BLaER1 treated with 17β-estradiol and CSF1 and Interleukin-3, amounts not matched to agents 10 nM and 100 nM (cell line): ENCODE results near the gene ACOX2.

Source experiments
- H3K27ac ChIP-seq, 11 experiments: shearing (Covaris generic); formaldehyde crosslinking; 2 replicates each; pipeline ENCODE4 v1.8.1; 2022
- H3K27me3 ChIP-seq, 11 experiments: shearing (Covaris generic); formaldehyde crosslinking; 2 replicates each; pipeline ENCODE4 v1.8.1; 2022
- H3K36me3 ChIP-seq, 11 experiments: shearing (Covaris generic); formaldehyde crosslinking; 2 replicates each; pipeline ENCODE4 v1.8.1; 2022
- H3K4me1 ChIP-seq, 10 experiments: shearing (Covaris generic); formaldehyde crosslinking; 2 replicates each; pipeline ENCODE4 v1.8.1; 2022
- H3K4me2 ChIP-seq, 11 experiments: shearing (Covaris generic); formaldehyde crosslinking; 2 replicates each; pipeline ENCODE4 v1.8.1; 2022
- H3K4me3 ChIP-seq, 10 experiments: shearing (Covaris generic); formaldehyde crosslinking; 2 replicates each; pipeline ENCODE4 v1.8.1; 2022
- H3K9ac ChIP-seq, 11 experiments: shearing (Covaris generic); formaldehyde crosslinking; 2 replicates each; pipeline ENCODE4 v1.8.1; 2022
- H3K9me3 ChIP-seq, 11 experiments: shearing (Covaris generic); formaldehyde crosslinking; replicated peaks in 1 of 11; 2 replicates each; pipeline ENCODE4 v1.8.1; 2022
- H4K20me1 ChIP-seq, 11 experiments: shearing (Covaris generic); formaldehyde crosslinking; 2 replicates each; pipeline ENCODE4 v1.8.1; 2022
- Cebpa-rat ChIP-seq, 11 experiments: shearing (Covaris generic); IDR thresholded peaks; 2 replicates each; pipeline ENCODE4 v1.8.1; 2022

The ACOX2 gene

GRCh38 chr3:58562498-58562897 lies 25.5 kb upstream of the ACOX2 start:
- no peaks in the 10 kb centered on the region; a peak in 1 of 20 replicates for H3K4me1 ChIP-seq
- H3K9ac ChIP-seq, result no peak overlapping the region
- no peak overlapping the region for H3K4me3 ChIP-seq
- no peaks in the 10 kb centered on the region for H3K27me3 ChIP-seq
- no peak overlapping the region for H3K27ac ChIP-seq
- no peaks in the 10 kb centered on the region; a peak in 1 of 22 replicates for H4K20me1 ChIP-seq
- H3K4me2 ChIP-seq, result no peak overlapping the region
- TF ChIP-seq Cebpa-rat (IDR thresholded peaks at IDR 0.05), result no peak
- no peaks in the 10 kb centered on the region for H3K36me3 ChIP-seq
- H3K9me3 ChIP-seq, result no peaks in the 10 kb centered on the region

GRCh38 chr3:58560771-58561311 lies 23.9 kb upstream of the ACOX2 start:
- H3K4me3 ChIP-seq, result no peak overlapping the region
- no peaks in the 10 kb centered on the region for H3K9me3 ChIP-seq
- H3K27me3 ChIP-seq, result no peaks in the 10 kb centered on the region
- TF ChIP-seq Cebpa-rat (IDR thresholded peaks at IDR 0.05), result no peak
- H4K20me1 ChIP-seq, result no peaks in the 10 kb centered on the region; a peak in 1 of 22 replicates
- H3K36me3 ChIP-seq, result no peaks in the 10 kb centered on the region
- no peak overlapping the region for H3K27ac ChIP-seq
- H3K9ac ChIP-seq, result no peak overlapping the region
- no peak overlapping the region for H3K4me2 ChIP-seq
- H3K4me1 ChIP-seq, result no peaks in the 10 kb centered on the region

- TF ChIP-seq Cebpa-rat (IDR thresholded peaks at IDR 0.05), result no peak
- H3K4me3 ChIP-seq, result no peak overlapping the region
- H3K4me2 ChIP-seq, result no peak overlapping the region
- no peaks in the 10 kb centered on the region; a peak in 1 of 22 replicates for H4K20me1 ChIP-seq
- H3K4me1 ChIP-seq, result no peaks in the 10 kb centered on the region
- no peaks in the 10 kb centered on the region for H3K36me3 ChIP-seq
- no peaks in the 10 kb centered on the region for H3K27me3 ChIP-seq
- H3K27ac ChIP-seq, result no peak overlapping the region
- no peak overlapping the region for H3K9ac ChIP-seq
- no peaks in the 10 kb centered on the region for H3K9me3 ChIP-seq
Observed at GRCh38 chr3:58559586-58559985, 22.6 kb upstream of the ACOX2 start.

- Histone ChIP-seq H3K9ac (no peak overlapping the region), H3K36me3 (no peaks in the 10 kb centered on the region), H3K9me3 (peaks cover 0 to 14% (median 6%) of the 10 kb centered on the region in 11 experiments; a peak in 11 of 22 replicates), H3K4me2 (no peak overlapping the region), H3K27ac (no peak overlapping the region), H4K20me1 (no peaks in the 10 kb centered on the region; a peak in 1 of 22 replicates), H3K4me1 (no peaks in the 10 kb centered on the region), H3K27me3 (no peaks in the 10 kb centered on the region), H3K4me3 (no peak overlapping the region)
- no peak for TF ChIP-seq Cebpa-rat (IDR thresholded peaks at IDR 0.05)
Observed at GRCh38 chr3:58557491-58557890, 20.5 kb upstream of the ACOX2 start.

GRCh38 chr3:58556761-58557221 lies 19.8 kb upstream of the ACOX2 start:
- H3K4me2 ChIP-seq, result no peak overlapping the region
- no peak overlapping the region for H3K4me3 ChIP-seq
- no peak overlapping the region for H3K9ac ChIP-seq
- no peaks in the 10 kb centered on the region for H3K36me3 ChIP-seq
- H3K27ac ChIP-seq, result no peak overlapping the region
- peaks cover 0 to 21% (median 13%) of the 10 kb centered on the region in 11 experiments; a peak in 17 of 22 replicates for H3K9me3 ChIP-seq
- H4K20me1 ChIP-seq, result no peaks in the 10 kb centered on the region
- H3K4me1 ChIP-seq, result no peaks in the 10 kb centered on the region
- no peaks in the 10 kb centered on the region for H3K27me3 ChIP-seq
- no peak for TF ChIP-seq Cebpa-rat (IDR thresholded peaks at IDR 0.05)

GRCh38 chr3:58556001-58556400 lies 19.0 kb upstream of the ACOX2 start:
- no peaks in the 10 kb centered on the region for H3K27me3 ChIP-seq
- no peak for TF ChIP-seq Cebpa-rat (IDR thresholded peaks at IDR 0.05)
- H3K4me3 ChIP-seq, result no peak overlapping the region
- H4K20me1 ChIP-seq, result no peaks in the 10 kb centered on the region
- no peak overlapping the region for H3K4me2 ChIP-seq
- H3K9ac ChIP-seq, result no peak overlapping the region
- peaks cover 8 to 29% (median 20%) of the 10 kb centered on the region in 11 experiments; a peak in 21 of 22 replicates for H3K9me3 ChIP-seq
- H3K27ac ChIP-seq, result no peak overlapping the region
- no peaks in the 10 kb centered on the region for H3K4me1 ChIP-seq
- no peaks in the 10 kb centered on the region for H3K36me3 ChIP-seq

- H3K9ac ChIP-seq, result no peak overlapping the region
Observed at GRCh38 chr3:58555203-58555602, 18.2 kb upstream of the ACOX2 start.

GRCh38 chr3:58553003-58553402 lies 16.0 kb upstream of the ACOX2 start:
- no peaks in the 10 kb centered on the region for H3K27me3 ChIP-seq
- no peak overlapping the region for H3K27ac ChIP-seq
- no peak overlapping the region for H3K4me3 ChIP-seq
- no peak overlapping the region for H3K9ac ChIP-seq
- TF ChIP-seq Cebpa-rat (IDR thresholded peaks at IDR 0.05), result no peak
- H3K4me2 ChIP-seq, result no peak overlapping the region
- H3K9me3 ChIP-seq, result peaks cover 10 to 32% (median 21%) of the 10 kb centered on the region in 11 experiments; a peak in 21 of 22 replicates
- H3K36me3 ChIP-seq, result no peaks in the 10 kb centered on the region
- H3K4me1 ChIP-seq, result no peaks in the 10 kb centered on the region
- H4K20me1 ChIP-seq, result no peaks in the 10 kb centered on the region

More at GRCh38 chr3:58555203-58555602, 18.2 kb upstream of the ACOX2 start:
- Histone ChIP-seq H3K27ac (no peak overlapping the region), H3K36me3 (no peaks in the 10 kb centered on the region), H3K4me2 (no peak overlapping the region), H3K9me3 (peaks cover 10 to 32% (median 21%) of the 10 kb centered on the region in 11 experiments; a peak in 21 of 22 replicates), H3K4me1 (no peaks in the 10 kb centered on the region), H3K27me3 (no peaks in the 10 kb centered on the region), H4K20me1 (no peaks in the 10 kb centered on the region), H3K4me3 (no peak overlapping the region)
- no peak for TF ChIP-seq Cebpa-rat (IDR thresholded peaks at IDR 0.05)

GRCh38 chr3:58551636-58552180 lies 14.7 kb upstream of the ACOX2 start:
- H3K36me3 ChIP-seq, result no peaks in the 10 kb centered on the region
- H3K27ac ChIP-seq, result no peak overlapping the region
- H3K9me3 ChIP-seq, result peaks cover 10 to 32% (median 21%) of the 10 kb centered on the region in 11 experiments; a peak in 21 of 22 replicates
- H3K4me3 ChIP-seq, result no peak overlapping the region
- H3K27me3 ChIP-seq, result no peaks in the 10 kb centered on the region
- no peak overlapping the region for H3K4me2 ChIP-seq
- H3K4me1 ChIP-seq, result no peaks in the 10 kb centered on the region
- no peak for TF ChIP-seq Cebpa-rat (IDR thresholded peaks at IDR 0.05)
- no peak overlapping the region for H3K9ac ChIP-seq
- no peaks in the 10 kb centered on the region for H4K20me1 ChIP-seq

GRCh38 chr3:58544541-58544940 lies 7.6 kb upstream of the ACOX2 start:
- Histone ChIP-seq H3K4me1 (no peaks in the 10 kb centered on the region; a peak in 1 of 20 replicates), H3K27me3 (no peaks in the 10 kb centered on the region), H3K36me3 (no peaks in the 10 kb centered on the region), H4K20me1 (no peaks in the 10 kb centered on the region), H3K4me2 (no peak overlapping the region), H3K4me3 (no peak overlapping the region), H3K9ac (no peak overlapping the region), H3K9me3 (peaks cover 0 to 11% (median 6%) of the 10 kb centered on the region in 11 experiments; a peak in 6 of 22 replicates), H3K27ac (no peak overlapping the region)
- no peak for TF ChIP-seq Cebpa-rat (IDR thresholded peaks at IDR 0.05)
